SK-N-DZ (cell line): ENCODE measurements around the gene ZBTB16.

ENCODE experiments used
- DNase-seq: peaks from one replicate; pipeline ENCODE4 v3.0.0-alpha.2; 2015; ENCODE audit warnings: low spot score

The ZBTB16 gene

GRCh38 chr11:114208377-114208776, 148.9 kb downstream of the ZBTB16 start:
- no peak for DNase-seq

GRCh38 chr11:114209343-114209742, 149.8 kb downstream of the ZBTB16 start:
- DNase-seq, result no peak

GRCh38 chr11:114209904-114210303, 150.4 kb downstream of the ZBTB16 start:
- DNase-seq, result no peak

- DNase-seq, result no peak
These were observed 152.1 kb downstream of the ZBTB16 start for GRCh38 chr11:114211444-114212121.

GRCh38 chr11:114213622-114214021, 154.1 kb downstream of the ZBTB16 start:
- DNase-seq, result no peak

- DNase-seq, result no peak
These were observed 155.9 kb downstream of the ZBTB16 start for GRCh38 chr11:114215428-114215827.

- DNase-seq, result no peak
These were observed 156.6 kb downstream of the ZBTB16 start for GRCh38 chr11:114215871-114216795.

GRCh38 chr11:114216796-114217180, 157.3 kb downstream of the ZBTB16 start:
- DNase-seq, result no peak

- DNase-seq, result no peak
These were observed 159.0 kb downstream of the ZBTB16 start for GRCh38 chr11:114218508-114218907.

GRCh38 chr11:114219559-114220349, 160.2 kb downstream of the ZBTB16 start:
- DNase-seq, result no peak

- DNase-seq, result no peak
These were observed 161.5 kb downstream of the ZBTB16 start for GRCh38 chr11:114221037-114221436.

- DNase-seq, result no peak
These were observed 166.2 kb downstream of the ZBTB16 start for GRCh38 chr11:114225661-114226060.

- DNase-seq, result no peak
These were observed 166.8 kb downstream of the ZBTB16 start for GRCh38 chr11:114226356-114226755.

GRCh38 chr11:114228435-114229411, 169.2 kb downstream of the ZBTB16 start:
- peak; percentile 23 for DNase-seq

GRCh38 chr11:114230031-114230704, 170.7 kb downstream of the ZBTB16 start:
- DNase-seq, result no peak

GRCh38 chr11:114232400-114233059, 173.0 kb downstream of the ZBTB16 start:
- no peak for DNase-seq

GRCh38 chr11:114233755-114234154, 174.2 kb downstream of the ZBTB16 start:
- DNase-seq, result no peak

GRCh38 chr11:114236829-114237228, 177.3 kb downstream of the ZBTB16 start:
- no peak for DNase-seq
